Trophoblast cell (in vitro differentiated cells and primary cell): ENCODE data around the gene VEGFD.

Experiments
- DNase-seq, 2 donors: peaks; one replicate each; pipeline ENCODE4 v3.0.0-alpha.2; 2016
- H2AFZ ChIP-seq: 2 replicates; pipeline ENCODE4 v1.6.1; 2013; ENCODE audit warnings: low read length, moderate library complexity, mild to moderate bottlenecking; ENCODE audit not compliant: insufficient read depth, poor library complexity
- H2AK5ac ChIP-seq: 2 replicates; pipeline ENCODE4 v1.6.1; 2013; ENCODE audit warnings: mild to moderate bottlenecking, low read length
- H2BK120ac ChIP-seq: 2 replicates; pipeline ENCODE4 v1.6.1; 2013; ENCODE audit warnings: low read length, mild to moderate bottlenecking, moderate library complexity; ENCODE audit not compliant: insufficient read depth, poor library complexity
- H2BK12ac ChIP-seq: 2 replicates; pipeline ENCODE4 v1.6.1; 2013; ENCODE audit warnings: mild to moderate bottlenecking, low read length, moderate library complexity
- H2BK5ac ChIP-seq: 2 replicates; pipeline ENCODE4 v1.6.1; 2013; ENCODE audit warnings: low read length, low read depth, moderate library complexity, mild to moderate bottlenecking; ENCODE audit not compliant: poor library complexity
- H3K14ac ChIP-seq: 2 replicates; pipeline ENCODE4 v1.6.1; 2013; ENCODE audit warnings: mild to moderate bottlenecking, low read length
- H3K18ac ChIP-seq: 2 replicates; pipeline ENCODE4 v1.6.1; 2013; ENCODE audit warnings: mild to moderate bottlenecking, low read length
- H3K23ac ChIP-seq: 2 replicates; pipeline ENCODE4 v1.6.1; 2013; ENCODE audit warnings: low read length
- H3K27ac ChIP-seq: 2 replicates; pipeline ENCODE4 v1.5.1; 2013; ENCODE audit warnings: low read depth, mild to moderate bottlenecking, inconsistent platforms, low read length, moderate library complexity
- H3K27me3 ChIP-seq: 2 replicates; pipeline ENCODE4 v1.6.1; 2013; ENCODE audit warnings: inconsistent platforms, mild to moderate bottlenecking, low read length, moderate library complexity; ENCODE audit not compliant: insufficient read depth
- H3K36me3 ChIP-seq, 2 experiments: 1 replicate in 1 of 2; 2 replicates in 1 of 2; pipeline ENCODE4 v1.6.1; 2013; ENCODE audit warnings: low read length in 2 of 2, mild to moderate bottlenecking in 2 of 2, moderate library complexity in 1 of 2; ENCODE audit not compliant: insufficient read depth in 2 of 2, control insufficient read depth in 1 of 2
- H3K4ac ChIP-seq: 2 replicates; pipeline ENCODE4 v1.6.1; 2013; ENCODE audit warnings: low read depth, mild to moderate bottlenecking, low read length, moderate library complexity
- H3K4me1 ChIP-seq, 2 experiments: 1 replicate in 1 of 2; 2 replicates in 1 of 2; pipeline ENCODE4 v1.6.1; 2013; ENCODE audit warnings: low read length in 2 of 2, mild to moderate bottlenecking in 2 of 2, moderate library complexity in 1 of 2; ENCODE audit not compliant: insufficient read depth in 2 of 2, control insufficient read depth in 1 of 2
- H3K4me2 ChIP-seq: 2 replicates; pipeline ENCODE4 v1.6.1; 2013; ENCODE audit warnings: inconsistent platforms, mild to moderate bottlenecking, low read length, moderate library complexity
- H3K4me3 ChIP-seq: 2 replicates; pipeline ENCODE4 v1.5.1; 2013; ENCODE audit warnings: mild to moderate bottlenecking, low read depth, low read length, inconsistent platforms
- H3K79me1 ChIP-seq: one replicate; pipeline ENCODE4 v1.6.1; 2013; ENCODE audit warnings: low read length
- H3K79me2 ChIP-seq: 2 replicates; pipeline ENCODE4 v1.6.1; 2013; ENCODE audit warnings: low read length, mild to moderate bottlenecking; ENCODE audit not compliant: control insufficient read depth, insufficient read depth, poor library complexity
- H3K9ac ChIP-seq: 2 replicates; pipeline ENCODE4 v1.6.1; 2013; ENCODE audit warnings: mild to moderate bottlenecking, low read length
- H3K9me3 ChIP-seq: 2 replicates; pipeline ENCODE4 v1.6.1; 2013; ENCODE audit warnings: low read depth, mild to moderate bottlenecking, control low read depth, inconsistent platforms, low read length; ENCODE audit not compliant: insufficient read depth
- H4K12ac ChIP-seq: 2 replicates; pipeline ENCODE4 v1.6.1; 2013; ENCODE audit warnings: low read depth, mild to moderate bottlenecking, low read length, moderate library complexity
- H4K8ac ChIP-seq: 2 replicates; pipeline ENCODE4 v1.6.1; 2013; ENCODE audit warnings: low read depth, mild to moderate bottlenecking, low read length, moderate library complexity
- H4K91ac ChIP-seq: one replicate; pipeline ENCODE4 v1.6.1; 2013; ENCODE audit warnings: low read depth, mild to moderate bottlenecking, low read length, moderate library complexity
- WGBS: extraction: QIAGEN DNeasy Blood & Tissue Kit; methylation state at CpG from one replicate; pipeline ENCODE4 v1.1.7; 2013; ENCODE audit warnings: missing lambda C conversion rate; ENCODE audit not compliant: insufficient read length, insufficient coverage; ENCODE audit errors: extremely low coverage; 5-methylcytosine and 5-hydroxymethylcytosine counted together

VEGFD gene

DNA sequence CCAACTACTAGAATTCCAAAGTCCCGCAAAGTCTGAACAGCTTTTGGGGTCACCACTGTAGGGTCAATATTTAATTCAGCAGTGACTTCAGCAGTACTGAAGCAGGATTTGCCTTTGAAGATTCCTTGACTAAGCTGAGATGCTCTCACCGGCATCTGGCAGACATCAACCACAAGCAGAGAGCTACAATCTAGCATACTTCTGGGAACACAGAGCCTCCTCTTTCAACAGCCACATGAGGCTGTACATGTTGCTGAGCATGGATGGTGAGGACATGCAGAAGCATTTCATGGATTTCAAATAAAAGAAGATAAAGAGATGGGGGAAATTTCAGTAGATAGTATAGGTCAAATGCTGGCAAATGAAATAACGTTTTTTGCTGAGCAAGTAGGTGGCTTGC lies 62.1 kb downstream of the VEGFD start:
- no peak overlapping the region for H4K91ac ChIP-seq
- no peak overlapping the region for H2AK5ac ChIP-seq
- H3K9ac ChIP-seq: no peak overlapping the region
- no peaks in the 10 kb centered on the region for H3K27me3 ChIP-seq
- no peak overlapping the region for H3K4me3 ChIP-seq
- H3K9me3 ChIP-seq: no peaks in the 10 kb centered on the region
- H3K4me1 ChIP-seq: no peaks in the 10 kb centered on the region
- no peak overlapping the region for H2AFZ ChIP-seq
- DNase-seq: no peak
- H3K23ac ChIP-seq: no peak overlapping the region
- no peak overlapping the region for H2BK5ac ChIP-seq
- H4K12ac ChIP-seq: no peak overlapping the region
- no peak overlapping the region for H3K4me2 ChIP-seq
- WGBS: no CpG with 5 or more reads among the region's 3 CpGs
- H3K79me2 ChIP-seq: no peaks in the 10 kb centered on the region
- no peak overlapping the region for H3K14ac ChIP-seq
- no peak overlapping the region for H3K18ac ChIP-seq
- no peak overlapping the region for H2BK120ac ChIP-seq
- H2BK12ac ChIP-seq: no peak overlapping the region
- no peak overlapping the region for H3K27ac ChIP-seq
- no peaks in the 10 kb centered on the region for H3K79me1 ChIP-seq
- no peak overlapping the region for H3K4ac ChIP-seq
- H4K8ac ChIP-seq: no peak overlapping the region
- peaks cover 2 to 4% of the 10 kb centered on the region in 2 experiments for H3K36me3 ChIP-seq

DNA sequence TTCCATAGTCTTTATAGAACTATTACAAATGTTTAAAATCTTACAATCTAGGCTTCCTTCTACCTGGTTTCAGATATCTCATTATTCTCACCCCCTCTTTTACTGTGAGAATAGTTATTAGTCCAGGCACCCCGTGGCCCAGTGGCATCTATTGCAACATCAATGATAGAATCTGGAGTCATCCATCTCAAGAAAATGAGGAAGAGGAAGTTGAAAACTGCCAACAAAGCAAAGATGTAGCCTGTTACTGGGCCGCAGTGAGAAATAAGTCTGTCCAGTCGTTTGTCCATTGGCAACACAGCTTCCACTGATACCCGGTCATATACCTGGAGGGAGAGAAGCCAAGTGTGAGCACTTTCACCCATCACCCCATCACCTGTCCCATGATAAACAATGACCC lies 62.8 kb downstream of the VEGFD start:
- Histone ChIP-seq H3K4me1 (no peaks in the 10 kb centered on the region), H2BK120ac (no peak overlapping the region), H3K79me2 (no peaks in the 10 kb centered on the region), H4K12ac (no peak overlapping the region), H2AFZ (no peak overlapping the region), H2BK12ac (no peak overlapping the region), H3K18ac (no peak overlapping the region), H4K91ac (no peak overlapping the region), H3K36me3 (peaks cover 2 to 4% of the 10 kb centered on the region in 2 experiments), H3K27ac (no peak overlapping the region), H3K23ac (no peak overlapping the region), H2BK5ac (no peak overlapping the region), H3K9ac (no peak overlapping the region), H3K27me3 (no peaks in the 10 kb centered on the region), H3K4me3 (no peak overlapping the region), H4K8ac (no peak overlapping the region), H3K4me2 (no peak overlapping the region), H3K79me1 (no peaks in the 10 kb centered on the region), H3K4ac (no peak overlapping the region), H3K14ac (no peak overlapping the region), H2AK5ac (no peak overlapping the region), H3K9me3 (no peaks in the 10 kb centered on the region)
- DNase-seq: no peak
- WGBS: no CpG with 5 or more reads among the region's 4 CpGs

DNA sequence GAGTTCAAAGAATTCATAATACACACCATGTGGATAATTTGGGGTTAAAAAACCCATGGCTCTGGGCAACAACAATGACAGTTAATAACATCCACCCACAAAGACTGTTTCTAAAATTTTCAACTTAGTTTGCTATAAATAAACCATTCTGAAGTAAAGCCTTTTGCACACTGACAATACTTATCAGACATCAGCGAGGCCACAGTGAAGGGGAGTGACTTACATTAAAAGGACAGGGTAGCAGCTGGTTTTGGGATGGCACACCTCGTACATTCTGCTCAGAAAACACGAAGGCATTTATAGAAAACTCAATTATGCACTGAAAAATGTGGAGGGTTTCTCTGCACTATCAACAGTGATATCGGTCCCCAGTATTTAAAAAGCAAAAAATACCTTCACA lies 63.9 kb downstream of the VEGFD start:
- Histone ChIP-seq H2BK12ac (no peak overlapping the region), H3K79me2 (no peaks in the 10 kb centered on the region)
- no CpG with 5 or more reads among the region's 4 CpGs for WGBS

DNA sequence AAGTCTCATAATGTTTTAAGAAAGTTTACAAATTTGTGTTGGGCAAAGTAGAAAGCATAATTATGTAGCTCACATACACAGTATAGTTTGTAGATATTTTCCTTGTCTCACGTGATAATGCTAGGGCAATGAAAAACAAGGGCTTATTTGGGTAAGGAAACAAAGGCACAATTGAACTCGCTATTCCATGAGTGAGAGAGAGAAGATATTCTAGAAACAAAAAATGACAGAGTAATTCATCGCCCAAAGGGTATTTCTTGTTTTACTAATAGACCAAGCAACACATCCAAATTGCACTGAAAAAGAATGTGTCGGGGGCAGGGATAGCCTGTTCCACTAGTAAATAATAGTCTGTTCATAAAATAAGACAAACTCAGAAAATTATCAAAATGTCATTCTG lies 65.1 kb downstream of the VEGFD start:
- H4K91ac ChIP-seq: no peak overlapping the region
- H3K18ac ChIP-seq: no peak overlapping the region
- H3K9ac ChIP-seq: no peak overlapping the region
- H2BK120ac ChIP-seq: no peak overlapping the region
- no peaks in the 10 kb centered on the region for H3K79me1 ChIP-seq
- no peak overlapping the region for H2BK12ac ChIP-seq
- H3K14ac ChIP-seq: no peak overlapping the region
- no peak overlapping the region for H2BK5ac ChIP-seq
- peaks cover 2 to 4% of the 10 kb centered on the region in 2 experiments for H3K36me3 ChIP-seq
- no peak overlapping the region for H2AFZ ChIP-seq
- no peak overlapping the region for H3K4me3 ChIP-seq
- no peak overlapping the region for H4K12ac ChIP-seq
- no peak overlapping the region for H2AK5ac ChIP-seq
- H3K4me1 ChIP-seq: no peaks in the 10 kb centered on the region
- no peak for DNase-seq
- no peak overlapping the region for H4K8ac ChIP-seq
- no peak overlapping the region for H3K4ac ChIP-seq
- no peaks in the 10 kb centered on the region for H3K27me3 ChIP-seq
- H3K9me3 ChIP-seq: no peaks in the 10 kb centered on the region
- WGBS: no CpG with 5 or more reads among the region's 4 CpGs
- H3K23ac ChIP-seq: no peak overlapping the region
- H3K79me2 ChIP-seq: no peaks in the 10 kb centered on the region
- H3K4me2 ChIP-seq: no peak overlapping the region
- H3K27ac ChIP-seq: no peak overlapping the region

More for the DNA sequence above, 63.9 kb downstream of the VEGFD start:
- Histone ChIP-seq H3K27me3 (no peaks in the 10 kb centered on the region), H3K27ac (no peak overlapping the region), H3K9me3 (no peaks in the 10 kb centered on the region), H3K4me1 (no peaks in the 10 kb centered on the region), H4K91ac (no peak overlapping the region), H2AK5ac (no peak overlapping the region), H2BK5ac (no peak overlapping the region), H3K14ac (no peak overlapping the region), H3K4me2 (no peak overlapping the region), H3K23ac (no peak overlapping the region), H4K12ac (no peak overlapping the region), H3K4me3 (no peak overlapping the region), H3K4ac (no peak overlapping the region), H4K8ac (no peak overlapping the region), H2BK120ac (no peak overlapping the region), H3K18ac (no peak overlapping the region), H3K36me3 (peaks cover 2 to 4% of the 10 kb centered on the region in 2 experiments), H2AFZ (no peak overlapping the region), H3K79me1 (no peaks in the 10 kb centered on the region), H3K9ac (no peak overlapping the region)
- no peak for DNase-seq
